ENCODE data around the gene ALDH3A1.

ALDH3A1 gene

DNA sequence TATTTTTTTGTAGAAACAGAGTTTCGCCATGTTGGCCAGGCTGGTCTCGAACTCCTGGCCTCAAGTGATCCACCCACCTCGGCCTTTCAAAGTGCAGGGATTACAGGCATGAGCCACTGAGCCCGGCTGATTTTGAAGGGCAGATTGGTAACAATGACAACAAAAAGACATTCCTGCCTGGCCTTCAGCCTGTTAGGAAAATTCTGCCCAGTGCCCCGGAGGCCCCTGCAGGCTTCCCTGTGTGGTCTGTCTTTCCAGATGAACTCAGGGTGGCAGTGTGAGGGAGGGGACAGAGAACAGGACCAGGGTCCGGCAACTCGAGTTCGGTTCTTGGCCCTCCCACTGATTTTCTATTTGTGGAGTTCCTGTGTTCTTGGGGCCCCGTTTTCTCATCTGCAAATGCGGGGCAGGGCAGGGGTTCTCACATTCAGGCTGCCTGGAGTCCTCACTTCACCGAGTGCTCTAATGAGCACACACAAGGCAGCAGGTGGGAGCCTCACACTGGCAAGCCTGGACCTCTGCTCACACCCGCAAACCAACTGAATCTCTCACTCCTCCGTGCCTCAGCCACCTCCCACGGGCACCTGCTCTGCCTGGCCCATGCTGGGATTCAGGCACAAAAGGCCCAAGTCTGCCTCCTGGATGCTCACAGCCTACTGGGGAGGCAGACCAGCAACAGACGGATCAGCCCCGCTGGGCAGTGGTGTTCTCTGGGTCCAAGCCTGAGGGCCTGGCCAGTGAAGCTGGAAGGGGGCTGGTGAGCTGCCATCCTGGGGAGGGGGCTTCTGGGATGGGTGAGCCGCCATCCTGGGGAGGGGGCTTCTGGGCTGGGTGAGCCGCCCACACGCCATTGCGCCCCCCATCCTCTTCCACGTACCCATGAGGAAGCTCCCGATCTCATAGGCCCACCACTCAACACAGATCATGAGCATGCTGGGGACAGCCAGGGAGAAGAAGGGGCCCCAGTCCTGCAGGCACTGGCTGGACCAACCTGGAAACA is 42.0 kb downstream of the ALDH3A1 start:
- DNase-seq (ENCODE audit: extremely low read depth in 1 of 2, low read depth in 1 of 2) = no peak

GRCh38 chr17:19705201-19705600 is 42.9 kb downstream of the ALDH3A1 start:
- no peak for DNase-seq (ENCODE audit: extremely low read depth in 1 of 2, low read depth in 1 of 2)

- DNase-seq (ENCODE audit: extremely low read depth in 1 of 2, low read depth in 1 of 2) = no peak
Measured at GRCh38 chr17:19703828-19704613, 44.1 kb downstream of the ALDH3A1 start.

DNA sequence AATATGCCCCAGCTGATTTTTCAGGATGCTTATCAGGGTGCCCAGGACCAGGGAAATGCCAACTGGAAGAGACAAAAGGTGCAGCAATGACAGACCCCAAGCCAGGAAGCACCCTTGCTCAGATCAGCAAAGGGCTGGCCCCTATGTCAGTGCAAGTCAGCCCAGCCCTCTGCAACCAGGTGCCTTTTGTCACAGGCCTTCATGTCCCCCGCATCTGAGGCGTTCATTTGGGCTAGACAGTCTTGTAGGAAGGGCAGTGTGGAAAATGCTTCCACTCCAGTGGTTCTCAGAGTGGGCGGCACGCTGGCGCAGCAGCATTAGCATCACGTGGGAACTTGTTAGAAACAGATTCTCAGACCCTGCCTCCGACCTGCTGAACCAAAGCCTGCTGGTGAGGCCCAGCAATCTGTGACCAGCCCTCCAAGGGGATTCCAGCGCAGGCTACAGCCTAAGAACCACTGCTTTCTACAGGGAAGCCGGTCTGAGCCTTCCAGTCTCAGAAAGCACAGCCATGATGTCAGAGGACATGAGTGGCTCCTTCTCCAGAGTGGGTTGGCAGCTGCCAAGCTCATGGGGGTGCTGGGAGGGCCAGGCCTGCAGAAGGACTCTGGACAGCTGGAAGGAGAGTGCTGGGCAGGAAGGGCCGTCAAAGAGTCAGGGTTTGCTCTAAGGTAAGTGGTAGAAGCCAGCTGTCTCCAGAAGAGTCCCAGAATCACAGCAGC is 44.8 kb downstream of the ALDH3A1 start:
- DNase-seq (ENCODE audit: extremely low read depth in 1 of 2, low read depth in 1 of 2) = no peak

DNA sequence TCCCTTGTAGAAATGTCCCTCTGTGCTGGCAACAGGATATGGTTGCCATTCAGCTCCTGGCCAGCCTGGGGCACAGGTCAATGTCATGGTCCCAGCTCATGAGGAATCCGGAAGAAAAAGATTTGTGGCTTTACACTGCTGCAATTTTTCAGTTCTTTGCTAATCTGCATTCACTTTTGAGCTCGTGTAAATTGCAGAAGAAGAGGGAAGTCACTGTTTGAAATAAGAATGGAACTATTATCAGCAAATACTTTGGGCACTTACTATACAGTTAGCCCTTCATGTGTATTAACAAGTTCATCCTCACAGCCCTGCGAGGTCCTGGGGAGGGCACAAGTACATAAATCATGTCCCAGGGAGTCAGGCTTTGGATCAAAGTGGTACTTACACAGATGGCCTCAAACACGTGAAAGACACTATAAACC is 45.9 kb downstream of the ALDH3A1 start:
- no peak for DNase-seq (ENCODE audit: extremely low read depth in 1 of 2, low read depth in 1 of 2)

Measured in stimulated activated CD8-positive, alpha-beta memory T cell treated with anti-CD3 and anti-CD28 coated beads, Interleukin-7, amount 100 ng/mL, for 48 hours (primary cell).